ENCODE data around the gene RARRES2.
"Not testable (repeated sequence)": the region's sequence is repeated elsewhere in the genome, so short reads cannot be mapped to it uniquely, and the experiment has no call there.

DNA sequence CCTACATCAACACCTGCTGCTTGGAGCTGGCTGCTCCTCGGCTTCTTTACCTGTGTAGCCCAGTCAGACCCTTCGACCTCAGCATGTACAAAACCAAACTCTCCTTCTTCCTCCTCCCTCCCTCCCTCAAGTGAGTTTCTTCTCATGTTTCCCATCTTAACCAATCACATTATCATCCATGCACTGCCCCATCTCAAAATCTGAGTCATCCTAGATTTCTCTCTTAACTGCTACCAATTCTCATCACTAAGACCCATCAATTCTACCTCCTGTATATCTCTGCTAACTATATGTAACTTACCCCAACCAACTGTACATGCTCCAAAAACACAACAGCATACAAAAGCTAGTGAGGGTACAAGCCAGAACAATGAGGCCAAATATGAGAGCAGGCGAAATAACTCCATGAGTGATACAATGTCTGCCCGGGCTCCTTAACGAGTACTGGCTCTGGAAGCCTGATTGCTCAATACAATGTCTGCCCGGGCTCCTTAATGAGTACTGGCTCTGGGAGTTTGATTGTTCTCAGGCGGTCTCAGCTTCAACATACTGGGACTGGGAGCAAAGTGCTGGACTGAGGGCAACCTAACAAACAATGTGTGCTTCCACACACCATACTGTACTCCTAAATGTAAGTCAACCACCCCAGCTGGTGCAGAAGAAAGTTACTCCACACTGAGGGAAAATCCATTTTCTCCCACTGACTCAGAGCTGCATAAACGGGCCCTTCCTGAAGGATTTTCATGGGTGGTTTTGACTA is 36.8 kb downstream of the RARRES2 start:
- not testable (repeated sequence) for TF ChIP-seq ZNF274 (IDR thresholded peaks at IDR 0.05; ENCODE audit: low read depth, low read length); CTCF (IDR thresholded peaks at IDR 0.05 in 2 of 3, conservative IDR thresholded peaks at IDR 0.05 in 1 of 3; ENCODE audit: borderline replicate concordance in 1 of 3, insufficient read depth in 1 of 3, low read depth in 2 of 3, low read length in 2 of 3); SP1 (IDR thresholded peaks at IDR 0.05; ENCODE audit: low read depth); FOSL1 (IDR thresholded peaks at IDR 0.05; ENCODE audit: low read depth); POLR2A (IDR thresholded peaks at IDR 0.05; ENCODE audit: borderline replicate concordance, extremely low read depth, insufficient read depth, insufficient read length); REST (IDR thresholded peaks at IDR 0.05; ENCODE audit: low read depth)
- TF ChIP-seq, protein P1, sequence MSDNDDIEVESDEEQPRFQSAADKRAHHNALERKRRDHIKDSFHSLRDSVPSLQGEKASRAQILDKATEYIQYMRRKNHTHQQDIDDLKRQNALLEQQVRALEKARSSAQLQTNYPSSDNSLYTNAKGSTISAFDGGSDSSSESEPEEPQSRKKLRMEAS (IDR thresholded peaks at IDR 0.05), result not testable (repeated sequence)

All from HCT116 (cell line).